Lower leg skin (tissue), 3 donors: Measurements from ENCODE around the gene NELFB.

ENCODE experiments used
- POLR2A ChIP-seq, 2 donors: fragments of 450-650 bp; IDR thresholded peaks; one replicate each; pipeline ENCODE4 v1.6.1; 2016 to 2017; ENCODE audit warnings: antibody characterized with exemption in 2 of 2, mild to moderate bottlenecking in 1 of 2, moderate library complexity in 1 of 2
- TF ChIP-seq, protein P1 (sequence below), 3 donors: fragments of 450-650 bp; IDR thresholded peaks; one replicate each; pipeline ENCODE4 v1.5.1; 2016; ENCODE audit warnings: antibody characterized with exemption in 3 of 3, mild to moderate bottlenecking in 3 of 3, moderate library complexity in 2 of 3

DNA sequence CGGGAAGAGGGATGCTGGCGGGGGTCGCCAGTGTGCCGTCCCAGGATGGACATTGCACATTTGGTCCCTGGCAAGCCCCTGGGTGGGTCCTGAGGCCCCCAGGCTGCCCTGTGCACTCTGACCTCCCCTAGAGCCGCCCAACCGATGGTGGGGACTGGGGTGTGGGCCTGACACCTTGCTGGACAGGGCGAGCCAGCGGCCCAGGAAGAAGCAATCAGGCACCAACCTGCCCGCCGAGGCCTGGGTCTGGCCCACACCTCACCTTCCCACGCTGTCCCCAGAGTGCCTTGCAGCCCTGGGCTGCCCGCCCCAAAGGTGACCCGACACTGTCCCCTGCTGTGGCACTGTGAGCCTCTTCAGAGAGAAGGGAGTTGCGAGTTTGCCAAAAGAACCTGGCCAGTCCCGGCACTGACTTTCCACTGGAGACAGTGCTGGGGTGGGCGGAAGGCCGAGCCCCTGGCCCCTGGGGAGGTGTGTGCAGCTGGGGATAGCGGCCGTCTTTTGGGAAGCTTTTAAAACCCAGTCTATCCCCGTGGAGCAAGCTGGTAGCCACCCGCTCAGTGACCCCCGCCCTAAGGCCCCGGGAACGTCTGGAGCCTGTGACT, 58.9 kb downstream of the NELFB start:
- TF ChIP-seq, protein P1, sequence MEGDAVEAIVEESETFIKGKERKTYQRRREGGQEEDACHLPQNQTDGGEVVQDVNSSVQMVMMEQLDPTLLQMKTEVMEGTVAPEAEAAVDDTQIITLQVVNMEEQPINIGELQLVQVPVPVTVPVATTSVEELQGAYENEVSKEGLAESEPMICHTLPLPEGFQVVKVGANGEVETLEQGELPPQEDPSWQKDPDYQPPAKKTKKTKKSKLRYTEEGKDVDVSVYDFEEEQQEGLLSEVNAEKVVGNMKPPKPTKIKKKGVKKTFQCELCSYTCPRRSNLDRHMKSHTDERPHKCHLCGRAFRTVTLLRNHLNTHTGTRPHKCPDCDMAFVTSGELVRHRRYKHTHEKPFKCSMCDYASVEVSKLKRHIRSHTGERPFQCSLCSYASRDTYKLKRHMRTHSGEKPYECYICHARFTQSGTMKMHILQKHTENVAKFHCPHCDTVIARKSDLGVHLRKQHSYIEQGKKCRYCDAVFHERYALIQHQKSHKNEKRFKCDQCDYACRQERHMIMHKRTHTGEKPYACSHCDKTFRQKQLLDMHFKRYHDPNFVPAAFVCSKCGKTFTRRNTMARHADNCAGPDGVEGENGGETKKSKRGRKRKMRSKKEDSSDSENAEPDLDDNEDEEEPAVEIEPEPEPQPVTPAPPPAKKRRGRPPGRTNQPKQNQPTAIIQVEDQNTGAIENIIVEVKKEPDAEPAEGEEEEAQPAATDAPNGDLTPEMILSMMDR (IDR thresholded peaks at IDR 0.05), result no peak
- TF ChIP-seq POLR2A (IDR thresholded peaks at IDR 0.05), result no peak
